GM23338 (cell line): ENCODE data around the gene AFAP1.
A peak's percentile ranks its signal among the peaks of the same experiment; 100 is the strongest.

Experiments
- CREB1 ChIP-seq: fragments of 250-450 bp; sonication (Bioruptor Pico); IDR thresholded peaks from 2 replicates; pipeline ENCODE4 v1.5.0; 2020; ENCODE audit warnings: low read depth, mild to moderate bottlenecking, moderate library complexity
- CTCF ChIP-seq, 2 experiments: fragments of 200-600 bp in 1 of 2; sonication (generic) in 1 of 2; conservative IDR thresholded peaks; 2 replicates each; pipeline versions ENCODE4 v1.5.1 to v1.6.1; 2016 to 2017; ENCODE audit warnings: antibody characterized with exemption in 2 of 2, low read depth in 2 of 2, mild to moderate bottlenecking in 2 of 2, moderate library complexity in 1 of 2
- ETS1 ChIP-seq: IDR thresholded peaks from 2 replicates; pipeline ENCODE4 v1.6.1; 2016; ENCODE audit warnings: antibody characterized with exemption
- EZH2 ChIP-seq: fragments of 200-600 bp; sonication (generic); IDR thresholded peaks from one replicate; pipeline ENCODE4 v1.8.0; 2017; ENCODE audit warnings: antibody characterized with exemption, mild to moderate bottlenecking, low read depth; ENCODE audit not compliant: unreplicated experiment
- EZH2phosphoT487 ChIP-seq: fragments of 200-600 bp; sonication (generic); IDR thresholded peaks from one replicate; pipeline ENCODE4 v1.8.1; 2018; ENCODE audit warnings: antibody characterized with exemption; ENCODE audit not compliant: unreplicated experiment
- JUNB ChIP-seq: IDR thresholded peaks from one replicate; pipeline ENCODE4 v1.6.1; 2016; ENCODE audit warnings: antibody characterized with exemption; ENCODE audit not compliant: unreplicated experiment
- NANOG ChIP-seq: IDR thresholded peaks from 2 replicates; pipeline ENCODE4 v1.6.1; 2016; ENCODE audit warnings: antibody characterized with exemption, borderline replicate concordance
- POLR2AphosphoS5 ChIP-seq: IDR thresholded peaks from 2 replicates; pipeline ENCODE4 v1.6.1; 2016; ENCODE audit warnings: antibody characterized with exemption, low read depth
- REST ChIP-seq: IDR thresholded peaks from one replicate; pipeline ENCODE4 v1.6.1; 2018; ENCODE audit warnings: antibody characterized with exemption; ENCODE audit not compliant: unreplicated experiment
- STAT1 ChIP-seq: IDR thresholded peaks from one replicate; pipeline ENCODE4 v1.6.1; 2016; ENCODE audit warnings: antibody characterized with exemption; ENCODE audit not compliant: unreplicated experiment
- ZNF114 ChIP-seq: fragments of 250-450 bp; sonication (Bioruptor Pico); IDR thresholded peaks from 2 replicates; pipeline ENCODE4 v1.5.0; 2020; ENCODE audit warnings: mild to moderate bottlenecking, moderate library complexity
- ZNF331 ChIP-seq: fragments of 250-450 bp; sonication (Bioruptor Pico); IDR thresholded peaks from 2 replicates; pipeline ENCODE4 v1.5.0; 2020; ENCODE audit warnings: low read depth, mild to moderate bottlenecking, moderate library complexity
- ZNF462 ChIP-seq: fragments of 250-450 bp; sonication (Bioruptor Pico); IDR thresholded peaks from 2 replicates; pipeline ENCODE4 v1.5.0; 2020; ENCODE audit warnings: mild to moderate bottlenecking, moderate library complexity

GRCh38 chr4:7719354-7720174 lies 220.1 kb downstream of the AFAP1 start:
- TF ChIP-seq CTCF (conservative IDR thresholded peaks at IDR 0.05; ENCODE audit: low read depth in 2 of 2) (peak; percentile 75 to 81), POLR2AphosphoS5 (no peak), EZH2 (no peak), STAT1 (no peak), ETS1 (no peak), REST (no peak), ZNF331 (CRISPR knock-in tag) (no peak), JUNB (no peak), NANOG (no peak), ZNF462 (CRISPR knock-in tag) (no peak), EZH2phosphoT487 (no peak), CREB1 (no peak), ZNF114 (CRISPR knock-in tag) (no peak)
